Coronary artery (tissue), 2 donors: ENCODE data around the gene LURAP1L.

Source experiments
- DNase-seq: peaks from one replicate; pipeline ENCODE4 v3.0.0-alpha.2; 2017; ENCODE audit warnings: low spot score
- H3K27ac ChIP-seq, 2 donors: fragments of 200-600 bp; sonication (generic); one replicate each; pipeline ENCODE4 v1.5.1; 2016 to 2019
- H3K4me3 ChIP-seq: fragments of 200-600 bp; sonication (generic); 2 replicates; pipeline ENCODE4 v1.5.1; 2016; ENCODE audit warnings: mild to moderate bottlenecking, moderate library complexity
- CTCF ChIP-seq: fragments of 200-600 bp; sonication (generic); IDR thresholded peaks from one replicate; pipeline ENCODE4 v1.5.1; 2019; ENCODE audit warnings: antibody characterized with exemption

Gene LURAP1L

GRCh38 chr9:12843735-12844134, 68.9 kb downstream of the LURAP1L start:
- DNase-seq: no peak
- no peak for TF ChIP-seq CTCF
- peak overlapping the region in 1 of 2 donors; percentile 17 for H3K27ac ChIP-seq

GRCh38 chr9:12846035-12846434, 71.2 kb downstream of the LURAP1L start:
- no peak for DNase-seq
- H3K27ac ChIP-seq: no peak overlapping the region
- no peak for TF ChIP-seq CTCF
- no peak overlapping the region for H3K4me3 ChIP-seq

More at GRCh38 chr9:12843735-12844134, 68.9 kb downstream of the LURAP1L start:
- H3K4me3 ChIP-seq: no peak overlapping the region

- TF ChIP-seq CTCF: no peak
- no peak overlapping the region for H3K27ac ChIP-seq
- DNase-seq: no peak
- no peak overlapping the region for H3K4me3 ChIP-seq
These were observed 72.7 kb downstream of the LURAP1L start for GRCh38 chr9:12847561-12847960.

DNA sequence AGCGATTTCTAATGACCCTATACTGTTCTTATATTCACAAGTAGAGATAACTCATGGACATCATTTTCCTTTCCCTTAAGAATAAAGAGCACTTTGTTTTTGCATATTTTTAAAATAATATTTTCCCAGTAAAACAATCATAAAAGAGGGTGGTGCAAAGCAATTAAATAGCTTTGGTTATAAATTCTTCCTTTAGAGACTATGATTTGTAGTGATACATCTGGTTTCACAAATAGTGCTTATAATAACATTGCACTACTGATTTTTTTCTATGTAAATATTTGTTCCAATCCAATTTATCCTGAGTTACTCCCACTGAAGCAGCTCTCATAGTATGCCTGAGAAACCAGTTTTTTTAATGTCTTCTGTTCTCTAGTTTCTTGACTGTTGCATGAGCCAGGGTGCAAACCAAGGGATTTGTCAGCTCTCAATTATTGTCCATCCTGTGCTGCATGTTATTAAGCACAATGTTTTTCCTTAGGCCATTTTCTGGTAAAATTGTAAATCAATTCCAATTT, 74.7 kb downstream of the LURAP1L start:
- DNase-seq: no peak
- no peak for TF ChIP-seq CTCF
- no peak overlapping the region for H3K27ac ChIP-seq
- H3K4me3 ChIP-seq: no peak overlapping the region

DNA sequence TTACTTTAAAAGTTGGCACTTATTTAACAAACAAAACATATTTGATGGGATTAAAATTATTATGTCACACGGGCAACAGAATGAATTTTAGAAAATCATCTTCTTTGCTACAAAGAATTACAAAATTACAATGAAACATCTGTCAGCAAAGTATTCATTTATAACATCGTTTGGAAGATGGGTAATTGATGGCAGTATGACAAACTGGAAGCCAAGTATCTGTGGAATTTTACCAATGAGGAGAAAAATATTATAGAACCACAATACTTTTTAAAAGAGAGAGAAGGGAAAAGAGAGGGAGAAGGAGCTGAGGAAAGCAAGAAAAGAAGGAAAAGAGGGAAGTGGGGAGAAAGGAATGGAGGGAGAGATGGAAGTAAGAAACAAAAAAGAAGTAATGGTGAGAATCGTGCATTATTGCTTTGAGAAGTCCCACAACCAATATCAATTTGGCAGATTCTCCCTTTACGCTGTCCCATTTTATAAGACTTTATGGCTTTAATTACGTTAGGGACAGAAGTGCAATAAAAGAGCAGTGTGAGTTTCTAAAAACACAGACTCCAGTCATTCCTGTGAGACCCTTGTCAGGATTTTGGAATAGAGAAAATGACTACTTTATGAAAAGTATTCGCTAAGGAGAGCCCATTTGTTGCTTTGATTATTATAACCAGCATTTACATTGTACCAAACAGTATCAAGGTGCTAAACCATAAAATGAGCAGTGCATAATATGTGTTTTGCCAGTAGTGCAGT, 76.7 kb downstream of the LURAP1L start:
- Histone ChIP-seq H3K27ac (no peak overlapping the region), H3K4me3 (no peak overlapping the region)
- no peak for TF ChIP-seq CTCF
- no peak for DNase-seq

GRCh38 chr9:12853051-12853450, 78.2 kb downstream of the LURAP1L start:
- no peak overlapping the region for H3K27ac ChIP-seq
- DNase-seq: no peak
- TF ChIP-seq CTCF: no peak
- no peak overlapping the region for H3K4me3 ChIP-seq

- Histone ChIP-seq H3K27ac (no peak overlapping the region), H3K4me3 (no peak overlapping the region)
- no peak for DNase-seq
- TF ChIP-seq CTCF: no peak
These were observed 79.4 kb downstream of the LURAP1L start for GRCh38 chr9:12854221-12854620.
